SH-SY5Y (cell line): ENCODE data around the gene HSPA12B.

ENCODE experiments used
- GATA2 ChIP-seq: IDR thresholded peaks from 2 replicates; pipeline ENCODE4 v1.6.1; 2011; ENCODE audit warnings: mild to moderate bottlenecking, low read depth, low read length
- GATA3 ChIP-seq: IDR thresholded peaks from 2 replicates; pipeline ENCODE4 v1.6.1; 2011; ENCODE audit warnings: low read depth, mild to moderate bottlenecking, low read length, moderate library complexity

Gene HSPA12B

DNA sequence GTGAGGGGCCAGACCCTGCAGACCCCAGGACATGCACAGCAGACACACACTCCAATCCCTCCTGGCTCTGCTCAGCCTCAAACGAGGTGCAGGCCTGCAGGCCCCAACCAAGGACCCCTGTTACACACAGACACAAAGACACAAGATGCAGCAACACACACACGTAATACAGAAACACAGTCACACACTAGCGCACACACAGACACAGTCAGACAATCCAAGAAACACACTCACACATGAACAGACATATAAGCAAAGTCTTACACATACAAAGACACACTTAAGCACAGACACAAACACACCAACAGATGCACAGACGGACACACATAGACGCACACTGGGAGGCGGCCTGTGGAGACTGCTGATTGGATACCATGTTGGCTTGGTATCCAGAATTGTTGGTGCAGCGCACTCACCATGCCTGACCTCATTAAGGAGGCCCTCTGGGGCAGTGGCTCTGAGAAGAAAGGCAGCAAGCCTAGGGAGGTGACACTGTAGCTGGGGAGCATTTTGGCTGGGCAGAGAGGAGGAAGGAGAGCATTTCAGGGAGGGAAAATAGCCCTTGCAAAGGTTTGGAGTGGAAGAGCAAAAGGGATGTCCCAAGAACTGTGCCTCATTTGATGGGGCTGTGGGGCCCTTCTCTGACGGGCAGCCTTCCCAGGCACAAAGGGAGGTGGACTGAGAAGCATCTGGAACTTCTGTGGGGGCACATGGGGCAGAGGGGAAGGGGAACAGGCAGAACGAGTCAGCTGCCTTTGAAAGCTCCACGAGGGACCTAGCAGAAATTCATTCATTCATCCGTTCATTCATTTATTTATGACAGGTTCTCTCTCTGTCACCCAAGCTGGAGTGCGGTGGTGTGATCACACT is 1.4 kb upstream of the HSPA12B start:
- TF ChIP-seq GATA2 (no peak), GATA3 (no peak)

DNA sequence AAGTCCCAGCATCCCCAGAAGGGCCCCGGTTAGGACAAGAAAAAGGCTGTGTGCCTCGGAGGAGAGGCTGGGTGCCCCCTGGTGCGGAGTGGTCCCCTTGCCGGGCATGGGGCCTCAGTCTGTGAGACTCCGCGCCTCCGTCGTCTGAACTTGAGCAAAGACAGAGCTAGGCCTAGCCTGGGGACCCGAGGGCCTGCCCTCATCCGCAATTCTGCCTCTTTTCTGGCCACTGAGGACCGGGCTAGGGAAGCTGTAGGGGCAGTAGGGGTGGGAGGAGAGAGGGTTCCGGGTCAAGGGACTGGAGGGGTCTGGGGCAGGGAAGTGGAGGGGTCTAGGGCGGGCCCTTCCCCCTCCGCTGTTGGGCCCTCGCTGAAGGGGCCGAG is 550 bp upstream of the HSPA12B start:
- no peak for TF ChIP-seq GATA3
- TF ChIP-seq GATA2: no peak

DNA sequence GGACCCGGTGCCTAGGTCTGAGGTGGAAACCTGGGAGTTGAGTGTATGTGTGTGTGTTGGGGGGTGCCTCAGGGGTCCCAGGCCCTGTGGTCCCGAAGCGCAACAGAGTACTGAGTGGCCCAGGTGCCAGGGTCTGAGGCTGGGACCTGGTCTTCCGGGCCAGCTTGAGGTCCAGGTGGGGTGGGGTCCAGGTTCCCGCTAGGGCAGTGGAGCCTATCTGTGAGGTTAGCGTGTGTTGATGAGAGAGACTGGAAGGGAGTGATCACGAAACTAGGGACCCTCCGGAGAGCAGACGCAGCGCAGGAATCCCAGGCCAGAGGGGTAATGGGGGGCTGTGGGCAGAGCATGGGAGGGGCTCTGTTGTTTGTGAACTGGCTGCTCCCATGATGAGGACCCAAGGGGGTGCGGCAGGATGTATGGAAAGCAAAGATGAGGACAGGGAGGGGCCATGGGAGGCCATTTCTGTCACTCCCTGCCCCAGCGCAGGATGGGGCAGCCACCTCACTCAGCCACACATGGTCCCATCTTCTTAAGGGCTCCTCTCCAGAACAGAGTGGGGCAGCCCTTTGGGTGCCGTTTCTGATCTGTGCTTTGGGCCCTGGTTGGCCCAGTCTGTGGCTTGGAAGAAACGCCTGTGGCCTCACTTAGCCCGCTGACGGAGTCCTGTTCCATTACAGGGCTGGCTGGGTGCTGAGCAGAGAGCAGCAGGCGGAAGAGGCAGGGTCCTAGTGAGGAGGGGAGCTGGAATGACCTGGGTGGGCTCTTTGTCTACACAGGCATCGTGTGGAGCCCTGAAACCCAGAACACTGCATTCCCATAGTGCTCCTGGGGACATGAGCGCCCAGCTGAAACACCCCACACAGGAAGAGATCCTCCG is 872 bp downstream of the HSPA12B start:
- TF ChIP-seq GATA2: no peak
- TF ChIP-seq GATA3: no peak

DNA sequence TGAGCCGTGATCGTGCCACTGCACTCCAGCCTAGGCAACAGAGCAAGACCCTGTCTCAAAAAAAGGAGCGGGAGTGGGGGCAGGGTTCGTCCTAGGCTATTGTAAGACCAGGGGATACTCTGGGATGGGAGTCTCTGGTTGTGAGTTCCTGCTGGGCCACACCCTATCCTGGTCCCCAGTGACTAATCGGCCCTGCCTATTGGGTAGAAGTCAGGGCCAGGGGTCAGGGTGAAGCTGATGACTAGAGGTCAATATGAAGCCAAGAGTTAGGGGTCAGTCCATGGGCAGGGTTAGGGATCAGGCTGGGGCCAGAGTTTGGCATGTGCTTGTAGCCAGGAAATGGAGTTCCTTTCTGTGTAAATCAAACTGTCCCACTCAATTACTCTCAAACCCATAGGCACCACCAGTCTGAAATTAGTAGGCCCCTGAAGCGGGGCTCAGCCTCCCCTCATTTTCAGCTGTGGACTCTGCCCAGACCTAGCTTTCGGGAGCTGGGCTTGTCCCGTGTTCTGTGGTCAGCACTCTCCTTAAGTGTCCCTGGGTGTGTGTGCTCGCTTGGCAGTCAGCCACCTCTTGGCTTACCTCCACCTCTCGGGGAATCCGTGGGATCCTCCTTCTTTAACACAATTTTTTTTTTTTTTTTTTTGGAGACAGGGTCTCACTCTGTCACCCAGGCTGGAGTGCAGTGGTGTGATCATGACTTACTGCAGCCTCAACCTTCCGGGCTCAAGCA is 1.8 kb downstream of the HSPA12B start:
- TF ChIP-seq GATA3: no peak
- no peak for TF ChIP-seq GATA2

DNA sequence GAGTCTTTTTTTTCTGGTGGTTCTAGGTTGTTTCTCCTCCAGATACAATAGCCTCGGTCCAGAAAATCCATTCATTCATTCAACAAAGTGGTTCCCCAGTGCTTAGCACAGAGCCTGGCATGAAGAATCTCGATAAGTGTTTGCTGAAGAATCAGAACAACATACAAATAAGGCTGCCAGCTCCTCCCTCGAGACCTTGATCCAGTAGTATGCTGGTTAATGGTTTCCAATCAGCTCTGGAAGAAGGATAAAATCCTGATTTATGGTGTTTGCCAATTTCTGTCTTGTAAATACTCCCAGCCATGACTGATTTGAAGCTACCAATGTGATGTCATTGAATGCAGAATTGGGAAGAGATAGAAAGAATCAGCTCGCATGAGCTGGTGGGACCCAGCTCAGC is 3.3 kb downstream of the HSPA12B start:
- TF ChIP-seq GATA3 (no peak), GATA2 (no peak)

DNA sequence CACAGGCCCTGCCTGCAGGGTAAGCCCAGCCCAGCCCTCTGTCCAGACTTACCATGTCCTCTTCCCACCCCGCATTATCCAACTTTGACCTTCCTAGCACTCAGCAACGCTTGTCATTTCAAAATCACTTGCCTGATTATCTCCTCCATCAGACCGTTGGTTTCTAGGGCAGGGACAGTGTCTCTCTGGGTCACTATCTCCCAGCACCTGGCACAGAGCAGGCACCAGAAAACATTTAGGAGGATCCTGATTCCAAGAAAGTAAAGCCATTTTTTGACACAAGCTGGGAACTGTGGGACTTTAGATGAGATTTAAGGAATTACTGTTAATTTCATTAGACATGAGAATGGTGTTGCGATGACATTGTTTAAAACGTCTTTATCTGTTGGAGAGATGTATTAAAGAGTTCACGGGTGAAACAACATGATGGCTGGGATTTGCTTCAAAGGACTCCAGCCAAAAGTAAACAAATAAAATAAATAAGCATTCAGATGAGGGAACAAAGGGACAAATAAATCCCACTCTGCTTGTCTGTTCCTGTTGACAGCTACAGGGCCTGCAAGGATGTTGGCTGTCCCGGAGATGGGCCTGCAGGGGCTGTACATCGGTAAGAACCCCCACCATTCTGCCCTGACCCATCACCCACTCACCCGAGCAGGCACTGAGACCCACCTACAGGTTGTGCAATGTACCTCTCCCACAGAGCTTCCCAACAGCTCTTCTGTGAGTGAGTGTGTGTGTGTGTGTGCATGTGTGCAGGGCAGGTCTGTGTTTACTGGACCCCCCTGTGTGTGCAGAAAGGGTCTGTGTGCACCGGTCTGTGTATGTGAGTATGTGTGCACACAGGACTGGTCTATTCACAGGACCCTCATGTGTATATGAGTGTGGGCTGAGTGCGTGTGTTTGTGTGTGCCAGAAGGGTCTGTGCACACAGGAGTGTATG is 5.9 kb downstream of the HSPA12B start:
- TF ChIP-seq GATA2 (peak; percentile 48; the same call in 1 of the 2 replicates), GATA3 (no peak)

DNA sequence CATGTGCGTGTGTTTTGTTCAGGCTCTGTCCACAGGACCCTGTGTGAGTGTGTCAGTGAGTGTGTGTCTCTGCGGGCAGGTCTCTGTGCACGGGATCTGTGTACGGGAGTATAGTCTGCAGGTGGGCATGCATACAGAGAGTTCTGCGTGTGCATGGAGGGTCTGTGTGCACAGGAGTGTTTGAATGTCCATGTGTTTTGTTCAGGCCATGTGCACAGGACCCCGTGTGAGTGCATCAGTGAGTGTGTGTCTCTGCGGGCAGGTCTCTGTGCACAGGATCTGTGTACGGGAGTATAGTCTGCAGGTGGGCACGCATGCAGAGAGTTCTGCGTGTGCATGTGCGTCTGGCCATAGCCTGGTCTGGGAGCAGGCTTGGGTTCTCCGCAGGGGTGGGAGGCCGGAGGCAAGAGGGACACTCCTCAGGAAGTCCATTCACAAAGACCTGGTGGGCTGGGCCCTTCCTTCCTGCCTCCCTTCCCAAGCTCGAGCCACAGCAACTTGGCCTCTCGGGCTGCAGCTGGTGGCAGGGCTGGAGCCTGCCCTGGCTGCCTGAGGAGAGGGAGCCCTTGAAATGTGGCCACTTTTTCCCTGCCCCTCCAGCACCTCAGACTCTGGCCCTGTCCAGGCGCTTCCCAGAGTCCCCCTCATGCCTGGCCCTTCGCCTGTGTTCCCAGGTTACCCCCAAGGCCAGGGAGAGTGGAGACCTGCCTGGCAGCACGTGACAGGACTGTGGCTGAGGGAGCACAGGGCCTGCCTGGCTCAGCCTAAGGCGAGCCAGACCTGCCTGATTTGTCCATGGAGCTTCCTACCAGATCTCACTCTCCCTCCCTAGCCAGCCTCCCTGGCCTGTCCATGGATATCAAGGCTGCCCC is 6.8 kb downstream of the HSPA12B start:
- no peak for TF ChIP-seq GATA3
- no peak for TF ChIP-seq GATA2

DNA sequence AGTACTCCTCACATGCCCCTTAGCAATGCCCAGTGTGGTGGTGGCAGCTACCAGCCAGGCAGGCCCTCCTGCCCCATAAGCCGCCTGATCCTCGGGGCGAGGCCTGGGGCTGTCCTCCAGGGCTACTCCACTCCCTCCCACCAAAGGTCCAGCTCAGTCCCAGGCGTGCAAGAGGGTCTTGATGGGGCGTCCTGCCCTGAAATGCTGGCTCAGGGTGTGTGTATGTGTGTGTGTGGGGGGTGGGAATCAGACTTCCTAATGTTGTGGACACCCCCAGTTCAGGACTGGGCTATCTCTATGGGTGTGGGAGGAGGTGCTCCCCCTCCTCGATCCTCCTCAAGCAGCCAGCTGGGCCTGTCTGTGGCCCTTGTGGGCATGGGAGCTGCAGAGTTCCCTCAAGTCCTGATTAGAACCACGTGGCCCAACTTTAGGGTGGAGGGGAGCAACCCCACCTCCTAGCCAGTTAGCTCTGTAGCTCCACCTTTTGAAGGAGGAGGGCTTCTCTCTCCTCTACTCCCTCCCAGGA is 7.5 kb downstream of the HSPA12B start:
- TF ChIP-seq GATA3 (no peak), GATA2 (no peak)

DNA sequence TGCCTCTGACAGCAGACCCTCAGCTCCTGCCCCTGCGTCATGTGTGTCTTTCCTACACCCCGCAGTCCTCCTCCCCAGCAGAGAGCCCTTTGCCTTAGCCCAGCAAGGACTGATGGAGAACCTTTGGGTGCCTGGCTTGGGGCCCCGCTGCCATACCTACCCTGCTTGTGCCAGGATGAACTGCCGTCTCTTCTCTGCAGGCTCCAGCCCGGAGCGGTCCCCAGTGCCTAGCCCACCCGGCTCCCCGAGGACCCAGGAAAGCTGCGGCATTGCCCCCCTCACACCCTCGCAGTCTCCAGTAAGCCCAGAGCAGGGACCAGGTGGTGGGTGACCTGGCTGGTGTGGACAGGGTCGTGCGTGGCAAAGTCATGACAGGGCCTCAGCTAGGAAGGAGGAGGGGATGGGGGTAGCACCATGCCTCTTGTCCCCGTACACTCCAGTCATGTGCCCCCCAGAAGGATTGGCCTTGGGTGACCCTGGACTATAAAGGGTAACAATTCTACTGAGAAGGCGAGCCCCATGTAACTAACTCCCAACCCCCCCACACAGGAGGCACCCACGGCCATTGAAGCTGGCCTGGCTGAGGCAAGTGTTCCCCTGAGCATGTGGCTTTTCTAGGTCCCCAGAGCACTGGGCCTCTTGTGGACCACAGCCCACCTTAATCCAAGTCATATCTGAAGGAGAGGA is 8.3 kb downstream of the HSPA12B start:
- no peak for TF ChIP-seq GATA3
- no peak for TF ChIP-seq GATA2

DNA sequence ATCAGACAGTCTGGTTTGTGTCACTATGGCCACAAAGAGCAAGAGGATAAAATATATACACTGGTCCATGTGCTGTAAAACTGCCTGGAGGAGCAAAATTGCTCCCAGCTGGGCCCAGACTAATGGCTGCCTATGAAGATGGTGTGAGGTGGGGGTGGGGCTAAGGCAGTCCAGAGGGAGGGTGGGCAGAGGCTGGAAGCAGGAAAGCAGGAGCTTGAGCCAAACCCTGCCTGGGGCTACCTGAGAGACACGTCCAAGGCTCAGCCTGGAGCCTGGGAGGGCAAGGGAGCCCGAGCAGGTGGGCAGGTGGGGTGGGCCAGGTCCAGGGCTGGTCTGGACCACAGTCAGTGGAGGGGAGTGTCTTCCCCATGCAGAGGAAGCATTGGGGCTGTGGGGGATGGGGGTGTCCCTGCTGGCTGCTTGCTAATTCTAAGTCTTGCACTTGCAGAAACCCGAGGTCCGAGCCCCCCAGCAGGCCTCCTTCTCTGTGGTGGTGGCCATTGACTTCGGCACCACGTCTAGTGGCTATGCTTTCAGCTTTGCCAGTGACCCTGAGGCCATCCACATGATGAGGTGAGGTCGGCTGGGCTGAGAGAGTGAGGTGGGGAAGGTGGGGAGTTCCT is 9.5 kb downstream of the HSPA12B start:
- TF ChIP-seq GATA3: no peak
- TF ChIP-seq GATA2: no peak

DNA sequence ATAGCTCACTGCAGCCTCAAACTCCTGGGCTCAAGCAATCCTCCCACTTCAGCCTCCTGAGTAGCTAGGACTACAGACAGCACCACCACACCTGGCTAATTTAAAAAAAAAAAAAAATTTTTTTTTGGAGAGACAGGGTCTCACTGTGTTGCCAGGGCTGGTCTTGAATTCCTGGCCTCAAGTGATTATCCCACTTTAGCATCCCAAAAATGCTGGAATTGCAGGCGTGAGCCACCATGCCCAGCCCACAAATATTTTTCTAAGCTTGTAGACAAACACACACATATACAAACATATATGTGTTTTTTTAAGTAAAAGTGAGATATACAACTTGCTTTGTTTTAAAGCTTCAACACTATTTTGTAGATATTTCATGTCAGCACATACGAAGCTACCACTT is 10.8 kb downstream of the HSPA12B start:
- no peak for TF ChIP-seq GATA3
- no peak for TF ChIP-seq GATA2
